Muscle of leg (tissue), 11 donors: ENCODE measurements around the gene ADAMTS14. TPM values are rescaled to one million over a fixed set of nuclear protein-coding genes. Genes with fewer than 3 reads are reported as not detected.
"Not testable (repeated sequence)": the region's sequence is repeated elsewhere in the genome, so short reads cannot be mapped to it uniquely, and the experiment has no call there.

Experiments
- DNase-seq: peaks from one replicate; pipeline ENCODE4 v3.0.0; 2013
- H3K27ac ChIP-seq: one replicate; pipeline ENCODE4 v1.5.1; 2013; ENCODE audit warnings: mild to moderate bottlenecking, low read length, control low read depth
- H3K27me3 ChIP-seq: one replicate; pipeline ENCODE4 v1.6.1; 2013; ENCODE audit warnings: low read length; ENCODE audit not compliant: control insufficient read depth, insufficient read depth
- H3K36me3 ChIP-seq: one replicate; pipeline ENCODE4 v1.6.1; 2013; ENCODE audit warnings: low read length; ENCODE audit not compliant: control insufficient read depth, insufficient read depth
- H3K4me1 ChIP-seq: one replicate; pipeline ENCODE4 v1.6.1; 2013; ENCODE audit warnings: low read length; ENCODE audit not compliant: control insufficient read depth, insufficient read depth
- H3K4me3 ChIP-seq: one replicate; pipeline ENCODE4 v1.5.1; 2013; ENCODE audit warnings: low read length, control low read depth
- H3K9me3 ChIP-seq: replicated peaks from 2 replicates; pipeline ENCODE4 v1.6.1; 2013; ENCODE audit warnings: low read depth, low read length; ENCODE audit not compliant: control insufficient read depth
- WGBS: methylation state at CpG from one replicate; pipeline ENCODE4 v1.1.5; 2013; ENCODE audit warnings: missing lambda C conversion rate; ENCODE audit not compliant: insufficient coverage; 5-methylcytosine and 5-hydroxymethylcytosine counted together
- polyA plus RNA-seq, 8 donors: library from polyadenylated mRNA; unstranded; fragments of 120-200 nt; gene quantifications; one replicate each; pipeline versions ENCODE4 v1.2.1 to v1.2.3, GENCODE V29; 2013; ENCODE audit warnings: inconsistent platforms in 1 of 8, low replicate concordance in 1 of 8; ENCODE audit not compliant: insufficient read length in 8 of 8, insufficient read depth in 1 of 8
- total RNA-seq: library from RNA; stranded (reverse); fragments of 120-200 nt; gene quantifications from one replicate; pipeline ENCODE4 v1.2.4, GENCODE V29; 2013

Gene ADAMTS14
- total and polyA plus RNA-seq, 9 donors = 12.5 to 30.0 (median 20.0) TPM

DNA sequence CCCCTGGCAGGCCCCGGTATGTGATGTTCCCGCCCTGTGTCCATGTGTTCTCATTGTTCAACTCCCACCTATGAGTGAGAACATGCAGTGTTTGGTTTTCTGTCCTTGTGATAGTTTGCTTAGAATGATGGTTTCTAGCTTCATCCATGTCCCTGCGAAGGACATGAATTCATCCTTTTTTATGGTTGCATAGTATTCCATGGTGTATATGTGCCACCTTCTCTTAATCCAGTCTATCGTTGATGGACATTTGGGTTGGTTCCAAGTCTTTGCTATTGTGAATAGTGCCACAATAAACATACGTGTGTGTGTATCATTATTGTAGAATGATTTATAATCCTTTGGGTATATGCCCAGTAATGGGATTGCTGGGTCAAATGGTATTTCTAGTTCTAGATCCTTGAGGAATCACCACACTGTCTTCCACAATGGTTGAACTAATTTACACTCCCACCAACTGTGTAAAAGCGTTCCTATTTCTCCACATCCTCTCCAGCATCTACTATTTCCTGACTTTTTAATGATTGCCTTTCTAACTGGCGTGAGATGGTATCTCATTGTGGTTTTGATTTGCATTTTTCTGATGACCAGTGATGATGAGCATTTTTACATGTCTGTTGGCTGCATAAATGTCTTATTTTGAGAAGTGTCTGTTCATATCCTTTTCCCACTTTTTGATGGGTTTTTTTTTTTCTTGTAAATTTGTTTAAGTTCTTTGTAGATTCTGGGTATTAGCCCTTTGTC, 32.5 kb upstream of the ADAMTS14 start:
- H3K4me3 ChIP-seq, H3K9me3 ChIP-seq, H3K4me1 ChIP-seq, H3K36me3 ChIP-seq, H3K27me3 ChIP-seq, H3K27ac ChIP-seq, DNase-seq: not testable (repeated sequence)
- WGBS = no CpG with 5 or more reads among the region's 7 CpGs

DNA sequence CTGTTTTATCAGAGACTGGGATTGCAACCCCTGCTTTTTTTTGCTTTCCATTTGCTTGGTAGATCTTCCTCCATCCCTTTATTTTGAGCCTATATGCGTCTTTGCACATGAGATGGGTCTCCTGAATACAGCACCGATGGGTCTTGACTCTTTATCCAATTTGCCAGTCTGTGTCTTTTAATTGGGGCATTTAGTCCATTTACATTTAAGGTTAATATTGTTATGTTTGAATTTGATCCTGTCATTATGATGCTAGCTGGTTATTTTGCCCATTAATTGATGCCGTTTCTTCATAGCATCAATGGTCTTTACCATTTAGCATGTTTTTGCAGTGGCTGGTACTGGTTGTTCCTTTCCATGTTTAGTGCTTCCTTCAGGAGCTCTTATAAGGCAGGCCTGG, 29.0 kb upstream of the ADAMTS14 start:
- not testable (repeated sequence) for H3K27ac ChIP-seq, H3K4me3 ChIP-seq, H3K9me3 ChIP-seq, H3K4me1 ChIP-seq, H3K27me3 ChIP-seq, DNase-seq, H3K36me3 ChIP-seq
- no CpG with 5 or more reads among the region's 3 CpGs for WGBS

DNA sequence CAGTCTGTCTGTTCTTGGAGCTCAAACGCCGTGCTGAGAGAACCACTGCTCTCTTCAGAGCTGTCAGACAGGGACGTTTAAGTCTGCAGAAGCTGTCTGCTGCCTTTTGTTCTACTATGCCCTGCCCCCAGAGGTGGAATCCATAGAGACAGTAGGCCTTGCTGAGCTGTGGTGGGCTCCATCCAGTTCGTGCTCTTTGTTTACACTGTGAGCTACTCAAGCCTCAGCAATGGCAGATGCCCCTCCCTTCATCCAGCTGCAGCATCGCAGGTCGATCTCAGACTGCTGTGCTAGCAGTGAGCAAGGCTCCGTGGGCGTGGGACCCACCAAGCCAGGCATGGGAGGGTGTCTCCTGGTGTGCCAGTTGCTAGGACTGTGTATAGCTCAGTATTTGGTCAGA, 27.3 kb upstream of the ADAMTS14 start:
- not testable (repeated sequence) for DNase-seq, H3K4me3 ChIP-seq
- 30% methylated on average over 4 of the region's 8 CpGs for WGBS

DNA sequence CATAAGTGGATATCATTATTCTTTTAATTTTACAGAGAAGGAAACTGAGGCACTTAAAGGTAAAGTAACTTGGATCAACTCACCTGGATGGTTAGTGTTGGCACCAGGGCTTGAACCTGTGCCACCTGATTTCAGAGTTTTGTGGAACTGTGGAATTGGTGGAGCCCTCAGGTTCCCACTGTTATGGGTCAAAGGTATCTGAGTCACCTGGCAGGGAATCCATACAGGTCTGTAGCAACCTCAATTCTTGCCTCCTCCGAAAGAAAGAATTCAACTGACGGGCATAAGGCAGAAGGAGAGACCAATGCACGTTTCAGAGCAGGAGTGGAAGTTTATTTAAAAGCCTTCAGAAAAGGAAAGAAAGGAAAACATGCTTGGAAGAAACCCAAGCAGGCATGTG, 25.2 kb upstream of the ADAMTS14 start:
- H3K27me3 ChIP-seq = no peaks in the 10 kb centered on the region
- no peak for DNase-seq
- peaks cover 23% of the 10 kb centered on the region for H3K9me3 ChIP-seq
- H3K4me1 ChIP-seq = peaks cover under 1% of the 10 kb centered on the region
- H3K4me3 ChIP-seq = no peak overlapping the region
- 88% methylated on average over 2 of the region's 3 CpGs for WGBS
- H3K36me3 ChIP-seq = no peaks in the 10 kb centered on the region
- no peak overlapping the region for H3K27ac ChIP-seq

More for the DNA sequence above, 27.3 kb upstream of the ADAMTS14 start:
- H3K27me3 ChIP-seq, H3K27ac ChIP-seq, H3K36me3 ChIP-seq, H3K4me1 ChIP-seq: not testable (repeated sequence)
- peaks cover 13% of the 10 kb centered on the region for H3K9me3 ChIP-seq

DNA sequence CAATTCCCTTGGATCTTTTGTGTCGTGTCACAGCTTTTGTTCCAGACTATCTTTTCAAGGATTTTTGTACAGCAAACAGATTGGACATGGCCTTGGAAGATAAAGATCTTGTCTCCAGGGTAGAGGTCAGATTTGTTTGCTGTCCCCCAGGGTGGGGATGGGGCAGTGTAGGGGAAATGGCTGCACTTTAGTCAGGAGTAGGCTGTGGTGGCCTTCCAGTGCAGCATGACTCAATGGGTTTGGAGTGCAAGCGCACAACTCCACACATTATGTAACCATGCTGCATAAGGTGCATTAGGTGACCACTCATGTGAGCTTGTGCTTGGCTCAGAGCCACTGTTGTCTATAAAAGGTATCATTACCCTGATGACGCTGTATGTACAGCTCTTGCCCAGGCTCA, 23.9 kb upstream of the ADAMTS14 start:
- no peak overlapping the region for H3K27ac ChIP-seq
- no peaks in the 10 kb centered on the region for H3K27me3 ChIP-seq
- H3K4me3 ChIP-seq = no peak overlapping the region
- WGBS = 90% methylated on average over 1 of the region's 3 CpGs
- H3K4me1 ChIP-seq = peaks cover 14% of the 10 kb centered on the region
- peaks cover 23% of the 10 kb centered on the region for H3K9me3 ChIP-seq
- H3K36me3 ChIP-seq = no peaks in the 10 kb centered on the region
- no peak for DNase-seq

DNA sequence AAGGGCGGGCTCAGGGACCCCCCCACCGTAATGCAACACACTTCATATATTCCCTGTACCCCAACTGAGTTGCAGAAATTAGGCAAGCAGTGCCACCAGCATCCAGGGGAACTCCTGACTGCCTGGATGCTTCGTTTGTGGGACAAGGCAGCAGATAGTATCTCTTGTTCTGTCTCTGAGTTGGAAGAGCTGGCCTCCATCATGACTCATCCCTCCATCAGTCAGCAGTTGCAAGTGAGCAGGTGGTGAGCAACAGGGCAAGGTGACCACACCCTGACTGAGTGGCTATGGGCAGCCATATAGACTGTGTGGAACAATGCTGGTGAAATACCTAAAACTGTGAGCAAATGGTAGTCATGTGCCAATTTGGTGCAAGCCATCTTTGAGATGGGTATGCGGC, 22.8 kb upstream of the ADAMTS14 start:
- DNase-seq = no peak
- WGBS = 92% methylated on average over 2 of the region's 4 CpGs
- Histone ChIP-seq H3K27ac (no peak overlapping the region), H3K27me3 (no peaks in the 10 kb centered on the region), H3K9me3 (peaks cover 23% of the 10 kb centered on the region), H3K4me1 (peaks cover 22% of the 10 kb centered on the region), H3K4me3 (no peak overlapping the region), H3K36me3 (no peaks in the 10 kb centered on the region)

DNA sequence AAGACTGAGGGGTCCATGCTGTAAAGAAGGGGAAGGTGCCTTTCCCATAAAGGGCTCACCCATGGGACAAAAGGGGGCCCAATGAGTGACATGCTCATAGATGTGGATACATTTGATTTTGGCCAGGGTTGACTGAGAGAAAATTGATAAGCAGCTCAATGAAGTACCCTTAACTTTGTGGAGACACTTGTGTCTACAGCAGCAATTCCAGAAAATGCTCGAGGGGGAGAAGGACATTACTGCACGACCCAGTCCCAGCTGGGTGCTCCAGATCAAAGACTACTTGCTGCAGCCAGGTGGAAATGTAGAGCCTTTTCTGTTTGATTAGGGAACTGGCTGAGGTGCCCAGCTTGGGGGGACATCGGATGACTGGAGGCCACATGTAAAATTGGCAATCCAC, 22.2 kb upstream of the ADAMTS14 start:
- DNase-seq = no peak
- Histone ChIP-seq H3K4me3 (no peak overlapping the region), H3K27ac (no peak overlapping the region), H3K27me3 (no peaks in the 10 kb centered on the region), H3K4me1 (peaks cover 22% of the 10 kb centered on the region), H3K36me3 (no peaks in the 10 kb centered on the region), H3K9me3 (peaks cover 23% of the 10 kb centered on the region)
- WGBS = 90% methylated on average over 2 of the region's 3 CpGs

GRCh38 chr10:70650718-70651117, 21.6 kb upstream of the ADAMTS14 start:
- WGBS = no CpG with 5 or more reads among the region's 3 CpGs
- DNase-seq = no peak
- H3K4me3 ChIP-seq = no peak overlapping the region
- H3K9me3 ChIP-seq = peaks cover 23% of the 10 kb centered on the region
- H3K36me3 ChIP-seq = no peaks in the 10 kb centered on the region
- no peaks in the 10 kb centered on the region for H3K27me3 ChIP-seq
- peaks cover 22% of the 10 kb centered on the region for H3K4me1 ChIP-seq
- H3K27ac ChIP-seq = no peak overlapping the region

GRCh38 chr10:70651661-70652060, 20.6 kb upstream of the ADAMTS14 start:
- DNase-seq = no peak
- H3K9me3 ChIP-seq = peaks cover 23% of the 10 kb centered on the region
- no peaks in the 10 kb centered on the region for H3K36me3 ChIP-seq
- no peaks in the 10 kb centered on the region for H3K27me3 ChIP-seq
- no peak overlapping the region for H3K4me3 ChIP-seq
- WGBS = no CpG with 5 or more reads among the region's 5 CpGs
- peaks cover 26% of the 10 kb centered on the region for H3K4me1 ChIP-seq
- H3K27ac ChIP-seq = peak overlapping the region; percentile 97

GRCh38 chr10:70652761-70653657, 19.3 kb upstream of the ADAMTS14 start:
- peak; percentile 99 for DNase-seq
- H3K27ac ChIP-seq = peak overlapping the region; percentile 97
- H3K9me3 ChIP-seq = peaks cover 22% of the 10 kb centered on the region
- H3K27me3 ChIP-seq = no peaks in the 10 kb centered on the region
- no peaks in the 10 kb centered on the region for H3K36me3 ChIP-seq
- peaks cover 31% of the 10 kb centered on the region for H3K4me1 ChIP-seq
- no peak overlapping the region for H3K4me3 ChIP-seq
- 18% methylated on average over 13 of the region's 16 CpGs for WGBS
